PC-9 (cell line): Measurements from ENCODE around the gene SLC12A9.

Source experiments
- EZH2 ChIP-seq: fragments of 200-600 bp; sonication (generic); IDR thresholded peaks from 2 replicates; pipeline ENCODE4 v1.8.0; 2017; ENCODE audit warnings: antibody characterized with exemption, low read depth
- TF ChIP-seq, protein P1 (sequence below): fragments of 200-600 bp; sonication (generic); conservative IDR thresholded peaks from 2 replicates; pipeline ENCODE4 v1.6.1; 2017; ENCODE audit warnings: mixed run types, antibody characterized with exemption, mild to moderate bottlenecking, moderate library complexity

DNA sequence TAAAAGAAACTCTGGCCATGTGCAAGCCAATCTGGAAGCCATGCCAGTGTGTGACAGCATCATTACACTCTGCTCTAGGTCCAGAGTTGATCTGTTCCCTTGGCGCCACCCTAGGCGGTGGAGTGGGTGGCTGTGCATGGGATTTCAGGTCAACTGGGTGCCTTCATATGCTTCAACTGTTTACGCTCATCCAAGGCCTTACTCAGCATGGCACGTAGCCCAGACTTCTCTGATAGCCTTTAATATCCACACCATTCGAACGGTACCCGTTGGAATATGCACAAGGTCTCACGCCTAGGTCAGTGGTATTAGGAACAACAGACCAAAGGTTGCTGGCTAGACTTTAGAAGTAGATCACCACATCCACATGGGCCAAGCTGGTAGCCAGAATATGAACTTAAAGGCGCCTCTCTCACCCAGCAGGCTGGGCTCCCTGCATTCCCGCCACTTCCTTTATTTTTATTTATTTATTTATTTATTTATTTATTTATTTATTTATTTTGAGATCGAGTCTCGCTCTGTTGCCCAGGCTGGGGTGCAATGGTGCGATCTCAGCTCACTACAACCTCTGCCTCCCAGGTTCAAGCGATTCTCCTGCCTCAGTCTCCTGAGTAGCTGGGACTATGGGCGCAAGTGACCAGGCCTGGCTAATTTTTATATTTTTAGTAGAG, 61.8 kb downstream of the SLC12A9 start:
- TF ChIP-seq, protein P1, sequence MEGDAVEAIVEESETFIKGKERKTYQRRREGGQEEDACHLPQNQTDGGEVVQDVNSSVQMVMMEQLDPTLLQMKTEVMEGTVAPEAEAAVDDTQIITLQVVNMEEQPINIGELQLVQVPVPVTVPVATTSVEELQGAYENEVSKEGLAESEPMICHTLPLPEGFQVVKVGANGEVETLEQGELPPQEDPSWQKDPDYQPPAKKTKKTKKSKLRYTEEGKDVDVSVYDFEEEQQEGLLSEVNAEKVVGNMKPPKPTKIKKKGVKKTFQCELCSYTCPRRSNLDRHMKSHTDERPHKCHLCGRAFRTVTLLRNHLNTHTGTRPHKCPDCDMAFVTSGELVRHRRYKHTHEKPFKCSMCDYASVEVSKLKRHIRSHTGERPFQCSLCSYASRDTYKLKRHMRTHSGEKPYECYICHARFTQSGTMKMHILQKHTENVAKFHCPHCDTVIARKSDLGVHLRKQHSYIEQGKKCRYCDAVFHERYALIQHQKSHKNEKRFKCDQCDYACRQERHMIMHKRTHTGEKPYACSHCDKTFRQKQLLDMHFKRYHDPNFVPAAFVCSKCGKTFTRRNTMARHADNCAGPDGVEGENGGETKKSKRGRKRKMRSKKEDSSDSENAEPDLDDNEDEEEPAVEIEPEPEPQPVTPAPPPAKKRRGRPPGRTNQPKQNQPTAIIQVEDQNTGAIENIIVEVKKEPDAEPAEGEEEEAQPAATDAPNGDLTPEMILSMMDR: no peak
- no peak for TF ChIP-seq EZH2
